ENCODE measurements around the gene CLEC18A. TPM values are rescaled to one million over a fixed set of nuclear protein-coding genes. Genes with fewer than 3 reads are reported as not detected.

CLEC18A gene
- total and polyA plus RNA-seq, 8 donors: 0.28 to 5.5 (median 0.68) TPM

DNA sequence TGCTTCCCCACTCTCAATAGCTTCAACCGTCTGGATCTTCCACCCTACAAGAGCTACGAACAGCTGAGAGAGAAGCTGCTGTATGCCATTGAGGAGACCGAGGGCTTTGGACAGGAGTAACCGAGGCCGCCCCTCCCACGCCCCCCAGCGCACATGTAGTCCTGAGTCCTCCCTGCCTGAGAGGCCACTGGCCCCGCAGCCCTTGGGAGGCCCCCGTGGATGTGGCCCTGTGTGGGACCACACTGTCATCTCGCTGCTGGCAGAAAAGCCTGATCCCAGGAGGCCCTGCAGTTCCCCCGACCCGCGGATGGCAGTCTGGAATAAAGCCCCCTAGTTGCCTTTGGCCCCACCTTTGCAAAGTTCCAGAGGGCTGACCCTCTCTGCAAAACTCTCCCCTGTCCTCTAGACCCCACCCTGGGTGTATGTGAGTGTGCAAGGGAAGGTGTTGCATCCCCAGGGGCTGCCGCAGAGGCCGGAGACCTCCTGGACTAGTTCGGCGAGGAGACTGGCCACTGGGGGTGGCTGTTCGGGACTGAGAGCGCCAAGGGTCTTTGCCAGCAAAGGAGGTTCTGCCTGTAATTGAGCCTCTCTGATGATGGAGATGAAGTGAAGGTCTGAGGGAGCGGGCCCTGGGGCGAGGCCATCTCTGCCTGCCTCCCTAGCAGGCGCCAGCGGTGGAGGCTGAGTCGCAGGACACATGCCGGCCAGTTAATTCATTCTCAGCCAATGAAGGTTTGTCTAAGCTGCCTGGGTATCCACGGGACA is 11.1 kb upstream of the CLEC18A start:
- Histone ChIP-seq H3K36me3 (peaks cover 0 to 61% (median 39%) of the 10 kb centered on the region in 3 donors), H3K4me1 (no peaks in the 10 kb centered on the region), H3K27me3 (no peaks in the 10 kb centered on the region), H3K9me3 (no peaks in the 10 kb centered on the region), H3K27ac (no peak overlapping the region), H3K4me3 (no peak overlapping the region)
- TF ChIP-seq, protein P1, sequence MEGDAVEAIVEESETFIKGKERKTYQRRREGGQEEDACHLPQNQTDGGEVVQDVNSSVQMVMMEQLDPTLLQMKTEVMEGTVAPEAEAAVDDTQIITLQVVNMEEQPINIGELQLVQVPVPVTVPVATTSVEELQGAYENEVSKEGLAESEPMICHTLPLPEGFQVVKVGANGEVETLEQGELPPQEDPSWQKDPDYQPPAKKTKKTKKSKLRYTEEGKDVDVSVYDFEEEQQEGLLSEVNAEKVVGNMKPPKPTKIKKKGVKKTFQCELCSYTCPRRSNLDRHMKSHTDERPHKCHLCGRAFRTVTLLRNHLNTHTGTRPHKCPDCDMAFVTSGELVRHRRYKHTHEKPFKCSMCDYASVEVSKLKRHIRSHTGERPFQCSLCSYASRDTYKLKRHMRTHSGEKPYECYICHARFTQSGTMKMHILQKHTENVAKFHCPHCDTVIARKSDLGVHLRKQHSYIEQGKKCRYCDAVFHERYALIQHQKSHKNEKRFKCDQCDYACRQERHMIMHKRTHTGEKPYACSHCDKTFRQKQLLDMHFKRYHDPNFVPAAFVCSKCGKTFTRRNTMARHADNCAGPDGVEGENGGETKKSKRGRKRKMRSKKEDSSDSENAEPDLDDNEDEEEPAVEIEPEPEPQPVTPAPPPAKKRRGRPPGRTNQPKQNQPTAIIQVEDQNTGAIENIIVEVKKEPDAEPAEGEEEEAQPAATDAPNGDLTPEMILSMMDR (IDR thresholded peaks at IDR 0.05): no peak
- intact Hi-C loops (cut with DNase I): no loop called here
- FAIRE-seq: no peak
- no peak for ATAC-seq
- peak in 1 of 6 donors; percentile 48 for DNase-seq
- 95 to 96% methylated on average over 26 of the region's 26 CpGs for WGBS, 2 donors

GRCh38 chr16:69940676-69941075 is 10.5 kb upstream of the CLEC18A start:
- intact Hi-C loops (cut with DNase I): no loop called here
- peak in 1 of 6 donors; percentile 48 for DNase-seq
- no peak overlapping the region for H3K4me3 ChIP-seq
- ATAC-seq: no peak
- H3K4me1 ChIP-seq: no peaks in the 10 kb centered on the region
- 95 to 96% methylated on average over 13 of the region's 13 CpGs for WGBS, 2 donors
- no peaks in the 10 kb centered on the region for H3K9me3 ChIP-seq
- TF ChIP-seq, protein P1 (IDR thresholded peaks at IDR 0.05): no peak
- no peak overlapping the region for H3K27ac ChIP-seq
- peaks cover 0 to 54% (median 38%) of the 10 kb centered on the region in 3 donors for H3K36me3 ChIP-seq
- no peak for FAIRE-seq
- H3K27me3 ChIP-seq: no peaks in the 10 kb centered on the region

- no peaks in the 10 kb centered on the region for H3K4me1 ChIP-seq
- intact Hi-C loops (cut with DNase I): no loop called here
- no peak overlapping the region for H3K27ac ChIP-seq
- peaks cover 0 to 46% (median 31%) of the 10 kb centered on the region in 3 donors for H3K36me3 ChIP-seq
- ATAC-seq (peak in 2 of 4 donors; percentile 9 to 45), FAIRE-seq (no peak), DNase-seq (peak in 1 of 6 donors; percentile 6)
- TF ChIP-seq, protein P1 (IDR thresholded peaks at IDR 0.05): no peak
- 93 to 94% methylated on average over 28 of the region's 28 CpGs for WGBS, 2 donors
- no peaks in the 10 kb centered on the region for H3K27me3 ChIP-seq
- H3K9me3 ChIP-seq: no peaks in the 10 kb centered on the region
- no peak overlapping the region for H3K4me3 ChIP-seq
Observed at GRCh38 chr16:69941251-69942098, 9.7 kb upstream of the CLEC18A start.

DNA sequence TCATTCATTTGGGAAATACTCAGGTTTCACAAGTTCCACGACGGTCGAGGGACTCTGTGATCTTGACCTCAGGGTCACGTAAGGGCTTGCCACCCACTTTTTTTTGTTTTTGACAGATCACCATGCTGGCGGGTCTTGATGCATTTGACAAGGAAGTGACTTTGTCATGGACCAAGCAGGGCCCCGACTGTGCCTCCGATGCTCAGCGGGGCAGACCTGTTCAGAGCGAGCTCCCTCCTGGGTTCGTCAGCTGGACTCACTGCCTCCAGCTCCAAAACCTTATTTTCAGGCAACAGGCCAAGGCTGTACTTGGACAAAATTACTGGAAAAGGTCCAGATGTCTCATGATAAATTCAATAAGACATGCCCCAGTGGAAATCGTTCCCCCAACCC is 9.0 kb upstream of the CLEC18A start:
- 81 to 82% methylated on average over 11 of the region's 11 CpGs for whole genome bisulfite sequencing, 2 donors
- intact Hi-C loops (cut with DNase I): no loop called here
- DNase-seq (peak in 1 of 6 donors; percentile 6), FAIRE-seq (no peak), ATAC-seq (no peak)
- Histone ChIP-seq H3K27ac (no peak overlapping the region), H3K27me3 (no peaks in the 10 kb centered on the region), H3K4me1 (no peaks in the 10 kb centered on the region), H3K36me3 (peaks cover 0 to 40% (median 25%) of the 10 kb centered on the region in 3 donors), H3K9me3 (no peaks in the 10 kb centered on the region), H3K4me3 (no peak overlapping the region)
- TF ChIP-seq, protein P1 (IDR thresholded peaks at IDR 0.05): no peak
